Astrocyte of the cerebellum (primary cell): Measurements from ENCODE around the gene MEOX1.

Experiments
- DNase-seq: peaks from one replicate; pipeline ENCODE4 v3.0.0-alpha.2; 2011; ENCODE audit warnings: low read depth
- H3K4me3 ChIP-seq: 2 replicates; pipeline ENCODE4 v1.5.1; 2011; ENCODE audit warnings: mild to moderate bottlenecking, low read depth, low read length, moderate library complexity
- in situ Hi-C: cut with HindIII; loops from 2 replicates; pipeline ENCODE4 v1.10.0; 2017; ENCODE audit warnings: low sequenced_read_pairs
- TF ChIP-seq, protein P1 (sequence below): IDR thresholded peaks from 2 replicates; pipeline ENCODE4 v1.5.1; 2012; ENCODE audit warnings: low read length, low read depth, moderate library complexity, mild to moderate bottlenecking; ENCODE audit errors: missing control alignments

The MEOX1 gene

GRCh38 chr17:43627653-43628052 lies 34.1 kb downstream of the MEOX1 start:
- TF ChIP-seq, protein P1, sequence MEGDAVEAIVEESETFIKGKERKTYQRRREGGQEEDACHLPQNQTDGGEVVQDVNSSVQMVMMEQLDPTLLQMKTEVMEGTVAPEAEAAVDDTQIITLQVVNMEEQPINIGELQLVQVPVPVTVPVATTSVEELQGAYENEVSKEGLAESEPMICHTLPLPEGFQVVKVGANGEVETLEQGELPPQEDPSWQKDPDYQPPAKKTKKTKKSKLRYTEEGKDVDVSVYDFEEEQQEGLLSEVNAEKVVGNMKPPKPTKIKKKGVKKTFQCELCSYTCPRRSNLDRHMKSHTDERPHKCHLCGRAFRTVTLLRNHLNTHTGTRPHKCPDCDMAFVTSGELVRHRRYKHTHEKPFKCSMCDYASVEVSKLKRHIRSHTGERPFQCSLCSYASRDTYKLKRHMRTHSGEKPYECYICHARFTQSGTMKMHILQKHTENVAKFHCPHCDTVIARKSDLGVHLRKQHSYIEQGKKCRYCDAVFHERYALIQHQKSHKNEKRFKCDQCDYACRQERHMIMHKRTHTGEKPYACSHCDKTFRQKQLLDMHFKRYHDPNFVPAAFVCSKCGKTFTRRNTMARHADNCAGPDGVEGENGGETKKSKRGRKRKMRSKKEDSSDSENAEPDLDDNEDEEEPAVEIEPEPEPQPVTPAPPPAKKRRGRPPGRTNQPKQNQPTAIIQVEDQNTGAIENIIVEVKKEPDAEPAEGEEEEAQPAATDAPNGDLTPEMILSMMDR, result no peak
- DNase-seq, result no peak
- in situ Hi-C loops, result no loop called here
- no peak overlapping the region for H3K4me3 ChIP-seq

DNA sequence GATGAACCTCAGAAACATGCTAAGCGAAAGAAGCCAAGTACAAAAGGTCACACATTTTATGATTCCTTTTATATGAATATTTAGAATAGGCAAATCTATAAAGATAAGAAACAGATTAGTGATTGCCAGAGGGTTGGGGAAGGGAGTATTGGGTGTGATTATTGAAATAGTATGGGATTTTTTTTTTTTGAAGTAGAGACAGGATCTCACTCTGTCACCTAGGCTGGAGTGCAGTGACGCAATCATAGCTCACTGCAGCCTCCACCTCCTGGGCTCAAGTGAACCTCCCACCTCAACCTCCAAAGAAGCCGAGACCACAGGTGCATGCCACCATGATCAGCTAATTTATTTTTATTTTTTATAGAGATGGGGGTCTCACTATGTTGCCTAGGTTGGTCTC lies 35.7 kb downstream of the MEOX1 start:
- no peak for DNase-seq
- TF ChIP-seq, protein P1, result no peak
- no peak overlapping the region for H3K4me3 ChIP-seq
- in situ Hi-C loops, result no loop called here

- TF ChIP-seq, protein P1, result no peak
- DNase-seq, result no peak
- no peak overlapping the region for H3K4me3 ChIP-seq
- in situ Hi-C loops, result no loop called here
Measured at GRCh38 chr17:43625606-43626005, 36.1 kb downstream of the MEOX1 start.

- no peak for DNase-seq
- no peak overlapping the region for H3K4me3 ChIP-seq
- TF ChIP-seq, protein P1, result no peak
- in situ Hi-C loops, result no loop called here
Measured at GRCh38 chr17:43620581-43620980, 41.1 kb downstream of the MEOX1 start.

DNA sequence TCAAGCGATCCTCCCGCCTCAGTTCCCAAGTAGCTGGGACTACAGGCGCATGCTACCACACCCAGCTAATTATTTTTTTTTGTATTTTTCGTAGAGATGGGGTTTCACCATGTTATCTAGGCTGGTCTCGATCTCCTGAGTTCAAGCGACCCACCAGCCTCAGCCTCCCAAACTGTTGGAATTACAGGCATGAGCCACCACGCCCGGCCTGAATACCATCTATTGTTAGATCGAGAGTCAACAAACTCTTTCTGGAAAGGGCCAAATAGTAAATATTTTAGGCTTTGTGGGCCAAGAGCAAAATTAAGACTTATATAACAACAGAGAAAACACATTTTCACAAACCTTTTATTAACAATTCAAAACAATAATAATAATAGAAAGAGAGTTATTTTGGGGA lies 41.6 kb downstream of the MEOX1 start:
- DNase-seq, result no peak
- H3K4me3 ChIP-seq, result no peak overlapping the region
- in situ Hi-C loops, result no loop called here
- TF ChIP-seq, protein P1, result no peak

- H3K4me3 ChIP-seq, result no peak overlapping the region
- TF ChIP-seq, protein P1, result no peak
- no peak for DNase-seq
- in situ Hi-C loops, result no loop called here
Measured at GRCh38 chr17:43619705-43620104, 42.0 kb downstream of the MEOX1 start.

GRCh38 chr17:43618276-43618675 lies 43.4 kb downstream of the MEOX1 start:
- TF ChIP-seq, protein P1, result no peak
- in situ Hi-C loops, result no loop called here
- H3K4me3 ChIP-seq, result no peak overlapping the region
- DNase-seq, result no peak
